GM23338 (cell line): ENCODE measurements around the gene INPP4A. TPM values are rescaled to one million over a fixed set of nuclear protein-coding genes. Genes with fewer than 3 reads are reported as not detected.

Source experiments
- ATAC-seq: fragments of 200-7000 bp; cut with Tn5 transposase; 3 replicates; pipeline ENCODE4 v1.9.1; 2020
- DNase-seq: peaks from one replicate; pipeline ENCODE4 v3.0.0-alpha.2; 2015; ENCODE audit warnings: low spot score
- H2AFZ ChIP-seq: fragments of 200-600 bp; sonication (generic); 2 replicates; pipeline ENCODE4 v1.8.0; 2016; ENCODE audit warnings: antibody characterized with exemption, mild to moderate bottlenecking, moderate library complexity
- H3F3A ChIP-seq: fragments of 200-600 bp; sonication (generic); replicated peaks from 2 replicates; pipeline ENCODE4 v1.8.0; 2017; ENCODE audit warnings: antibody characterized with exemption, mixed run types, low read depth
- H3K27ac ChIP-seq: fragments of 200-600 bp; sonication (generic); 2 replicates; pipeline ENCODE4 v1.6.1; 2016; ENCODE audit warnings: low read depth
- H3K27me3 ChIP-seq: fragments of 200-600 bp; sonication (generic); 2 replicates; pipeline ENCODE4 v1.8.0; 2016; ENCODE audit warnings: mild to moderate bottlenecking, mixed run types, moderate library complexity; ENCODE audit not compliant: insufficient read depth
- H3K36me3 ChIP-seq: fragments of 200-600 bp; sonication (generic); 2 replicates; pipeline ENCODE4 v1.8.0; 2016; ENCODE audit warnings: mild to moderate bottlenecking; ENCODE audit not compliant: insufficient read depth
- H3K4me1 ChIP-seq: fragments of 200-600 bp; sonication (generic); 2 replicates; pipeline ENCODE4 v1.8.0; 2016; ENCODE audit warnings: mild to moderate bottlenecking, moderate library complexity; ENCODE audit not compliant: insufficient read depth
- H3K4me2 ChIP-seq: fragments of 200-600 bp; sonication (generic); 2 replicates; pipeline ENCODE4 v1.7.1; 2017; ENCODE audit warnings: mixed run types
- H3K4me3 ChIP-seq: fragments of 200-600 bp; sonication (generic); 2 replicates; pipeline ENCODE4 v1.6.1; 2016; ENCODE audit warnings: mixed run types
- H3K79me2 ChIP-seq: fragments of 200-600 bp; sonication (generic); replicated peaks from 2 replicates; pipeline ENCODE4 v1.8.0; 2017; ENCODE audit warnings: mild to moderate bottlenecking; ENCODE audit not compliant: insufficient read depth
- H3K9me2 ChIP-seq: fragments of 200-600 bp; sonication (generic); 2 replicates; pipeline ENCODE4 v1.8.0; 2017; ENCODE audit not compliant: insufficient read depth
- H4K20me1 ChIP-seq: fragments of 200-600 bp; sonication (generic); replicated peaks from 2 replicates; pipeline ENCODE4 v1.8.0; 2017; ENCODE audit warnings: mild to moderate bottlenecking; ENCODE audit not compliant: insufficient read depth
- H3K27ac Mint-ChIP-seq: 2 replicates; pipeline ENCODE4 v1.8.0; 2020; ENCODE audit warnings: inconsistent platforms, mild to moderate bottlenecking, moderate library complexity, mixed read lengths
- H3K27me3 Mint-ChIP-seq: 3 replicates; pipeline ENCODE4 v1.8.0; 2022; ENCODE audit warnings: low read depth, mild to moderate bottlenecking, moderate library complexity, mixed read lengths, inconsistent platforms; ENCODE audit not compliant: insufficient read depth, poor library complexity
- H3K36me3 Mint-ChIP-seq: 3 replicates; pipeline ENCODE4 v1.8.0; 2021; ENCODE audit warnings: low read depth, mild to moderate bottlenecking, inconsistent platforms, moderate library complexity, mixed read lengths
- H3K4me1 Mint-ChIP-seq: 3 replicates; pipeline ENCODE4 v1.8.0; 2020; ENCODE audit warnings: mild to moderate bottlenecking, inconsistent platforms, mixed read lengths
- H3K4me3 Mint-ChIP-seq: 3 replicates; pipeline ENCODE4 v1.8.0; 2021; ENCODE audit warnings: moderate library complexity, mild to moderate bottlenecking, inconsistent platforms, mixed read lengths
- H3K9me3 Mint-ChIP-seq: 3 replicates; pipeline ENCODE4 v1.8.0; 2020; ENCODE audit warnings: moderate library complexity, mild to moderate bottlenecking, inconsistent platforms, mixed read lengths
- CREB1 ChIP-seq: fragments of 250-450 bp; sonication (Bioruptor Pico); IDR thresholded peaks from 2 replicates; pipeline ENCODE4 v1.5.0; 2020; ENCODE audit warnings: low read depth, mild to moderate bottlenecking, moderate library complexity
- EZH2phosphoT487 ChIP-seq: fragments of 200-600 bp; sonication (generic); IDR thresholded peaks from one replicate; pipeline ENCODE4 v1.8.1; 2018; ENCODE audit warnings: antibody characterized with exemption; ENCODE audit not compliant: unreplicated experiment
- JUNB ChIP-seq: IDR thresholded peaks from one replicate; pipeline ENCODE4 v1.6.1; 2016; ENCODE audit warnings: antibody characterized with exemption; ENCODE audit not compliant: unreplicated experiment
- polyA plus RNA-seq: library from polyadenylated mRNA; unstranded; fragments of >200 nt; fragmentation: Nextera tagmentation; extraction: Ambion mirVana; gene quantifications from 2 replicates; pipeline ENCODE4 v1.2.1, GENCODE V29; 2016
- total RNA-seq: library from RNA; depleted of rRNA; stranded (reverse); fragments of >200 nt; shearing (Covaris generic); gene quantifications from 2 replicates; pipeline ENCODE4 v1.2.3, GENCODE V29; 2014
- TF ChIP-seq, protein P1 (sequence below): IDR thresholded peaks from 2 replicates; pipeline ENCODE4 v1.6.1; 2016; ENCODE audit warnings: antibody characterized with exemption
- TF ChIP-seq, protein P2 (sequence below), 2 experiments: fragments of 200-600 bp in 1 of 2; sonication (generic) in 1 of 2; conservative IDR thresholded peaks; 2 replicates each; pipeline versions ENCODE4 v1.5.1 to v1.6.1; 2016 to 2017; ENCODE audit warnings: antibody characterized with exemption in 2 of 2, low read depth in 2 of 2, mild to moderate bottlenecking in 2 of 2, moderate library complexity in 1 of 2
- TF ChIP-seq, protein P3 (sequence below): IDR thresholded peaks from one replicate; pipeline ENCODE4 v1.6.1; 2018; ENCODE audit warnings: antibody characterized with exemption; ENCODE audit not compliant: unreplicated experiment

Gene INPP4A
- total and polyA plus RNA-seq, 2 experiments from 2014 or later, result 8.5 to 36.9 TPM

DNA sequence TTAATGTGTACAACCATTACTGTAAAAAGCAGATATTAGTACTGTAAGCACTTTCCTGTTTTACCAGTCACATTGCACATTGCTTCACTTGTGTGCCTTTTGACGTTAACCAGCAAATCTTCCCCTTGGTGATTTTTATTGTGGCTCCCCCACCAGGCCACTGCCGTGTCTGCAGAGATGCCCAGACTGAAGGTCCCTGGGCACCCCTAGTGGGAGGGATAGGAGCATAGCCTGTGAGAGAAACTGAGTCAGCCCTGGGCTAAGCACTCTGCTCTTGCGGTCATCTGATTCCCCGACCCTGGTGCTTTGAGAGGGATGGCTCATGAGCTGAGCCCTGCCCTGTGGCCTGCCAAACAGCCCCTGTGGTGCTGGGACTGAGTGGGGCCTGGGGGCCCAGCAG, 73.4 kb downstream of the INPP4A start:
- no peaks in the 10 kb centered on the region for H3K27me3 ChIP-seq
- no peak overlapping the region for H3K27ac ChIP-seq
- H3F3A ChIP-seq, result no peaks in the 10 kb centered on the region
- Mint-ChIP-seq H3K9me3 (no peaks in the 10 kb centered on the region), H3K4me3 (no peak overlapping the region), H3K4me1 (peaks cover 30% of the 10 kb centered on the region), H3K36me3 (peaks cover 16% of the 10 kb centered on the region), H3K27me3 (peaks cover 2% of the 10 kb centered on the region), H3K27ac (no peak overlapping the region)
- H3K4me3 ChIP-seq, result no peak overlapping the region
- TF ChIP-seq, protein P1, sequence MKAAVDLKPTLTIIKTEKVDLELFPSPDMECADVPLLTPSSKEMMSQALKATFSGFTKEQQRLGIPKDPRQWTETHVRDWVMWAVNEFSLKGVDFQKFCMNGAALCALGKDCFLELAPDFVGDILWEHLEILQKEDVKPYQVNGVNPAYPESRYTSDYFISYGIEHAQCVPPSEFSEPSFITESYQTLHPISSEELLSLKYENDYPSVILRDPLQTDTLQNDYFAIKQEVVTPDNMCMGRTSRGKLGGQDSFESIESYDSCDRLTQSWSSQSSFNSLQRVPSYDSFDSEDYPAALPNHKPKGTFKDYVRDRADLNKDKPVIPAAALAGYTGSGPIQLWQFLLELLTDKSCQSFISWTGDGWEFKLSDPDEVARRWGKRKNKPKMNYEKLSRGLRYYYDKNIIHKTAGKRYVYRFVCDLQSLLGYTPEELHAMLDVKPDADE, result no peak
- no peak for TF ChIP-seq CREB1 (CRISPR knock-in tag)
- TF ChIP-seq, protein P2, sequence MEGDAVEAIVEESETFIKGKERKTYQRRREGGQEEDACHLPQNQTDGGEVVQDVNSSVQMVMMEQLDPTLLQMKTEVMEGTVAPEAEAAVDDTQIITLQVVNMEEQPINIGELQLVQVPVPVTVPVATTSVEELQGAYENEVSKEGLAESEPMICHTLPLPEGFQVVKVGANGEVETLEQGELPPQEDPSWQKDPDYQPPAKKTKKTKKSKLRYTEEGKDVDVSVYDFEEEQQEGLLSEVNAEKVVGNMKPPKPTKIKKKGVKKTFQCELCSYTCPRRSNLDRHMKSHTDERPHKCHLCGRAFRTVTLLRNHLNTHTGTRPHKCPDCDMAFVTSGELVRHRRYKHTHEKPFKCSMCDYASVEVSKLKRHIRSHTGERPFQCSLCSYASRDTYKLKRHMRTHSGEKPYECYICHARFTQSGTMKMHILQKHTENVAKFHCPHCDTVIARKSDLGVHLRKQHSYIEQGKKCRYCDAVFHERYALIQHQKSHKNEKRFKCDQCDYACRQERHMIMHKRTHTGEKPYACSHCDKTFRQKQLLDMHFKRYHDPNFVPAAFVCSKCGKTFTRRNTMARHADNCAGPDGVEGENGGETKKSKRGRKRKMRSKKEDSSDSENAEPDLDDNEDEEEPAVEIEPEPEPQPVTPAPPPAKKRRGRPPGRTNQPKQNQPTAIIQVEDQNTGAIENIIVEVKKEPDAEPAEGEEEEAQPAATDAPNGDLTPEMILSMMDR (conservative IDR thresholded peaks at IDR 0.05; ENCODE audit: low read depth in 2 of 2), result peak; percentile 64 to 71
- no peak for TF ChIP-seq JUNB
- H3K4me1 ChIP-seq, result no peaks in the 10 kb centered on the region
- peaks cover 14% of the 10 kb centered on the region; the same call in 1 of the 2 replicates for H4K20me1 ChIP-seq
- H3K79me2 ChIP-seq, result peaks cover 18% of the 10 kb centered on the region
- ATAC-seq, result peak; percentile 71
- H2AFZ ChIP-seq, result no peak overlapping the region
- H3K9me2 ChIP-seq, result no peaks in the 10 kb centered on the region; the same call in 1 of the 2 replicates
- no peaks in the 10 kb centered on the region for H3K36me3 ChIP-seq
- peak; percentile 37 for DNase-seq
- H3K4me2 ChIP-seq, result no peak overlapping the region

GRCh38 chr2:98519156-98519555, 74.5 kb downstream of the INPP4A start:
- H3K4me3 Mint-ChIP-seq, result no peak overlapping the region
- H3K27ac Mint-ChIP-seq, result no peak overlapping the region; the same call in 1 of the 2 replicates
- H3K4me3 ChIP-seq, result no peak overlapping the region
- DNase-seq, result no peak
- no peak for ATAC-seq
- H3K9me3 Mint-ChIP-seq, result no peaks in the 10 kb centered on the region
- no peaks in the 10 kb centered on the region; the same call in 1 of the 2 replicates for H3K9me2 ChIP-seq
- H3K36me3 Mint-ChIP-seq, result peaks cover 20% of the 10 kb centered on the region
- peaks cover 11% of the 10 kb centered on the region for H3K79me2 ChIP-seq
- H3K27ac ChIP-seq, result no peak overlapping the region
- no peaks in the 10 kb centered on the region for H3K27me3 ChIP-seq
- H3K4me1 Mint-ChIP-seq, result peaks cover 27% of the 10 kb centered on the region
- peaks cover 2% of the 10 kb centered on the region for H3K27me3 Mint-ChIP-seq
- no peak overlapping the region for H3K4me2 ChIP-seq
- H3K36me3 ChIP-seq, result no peaks in the 10 kb centered on the region
- no peaks in the 10 kb centered on the region for H3K4me1 ChIP-seq
- no peaks in the 10 kb centered on the region for H3F3A ChIP-seq
- H2AFZ ChIP-seq, result no peak overlapping the region
- peaks cover 10% of the 10 kb centered on the region; the same call in 1 of the 2 replicates for H4K20me1 ChIP-seq
- TF ChIP-seq, protein P3, sequence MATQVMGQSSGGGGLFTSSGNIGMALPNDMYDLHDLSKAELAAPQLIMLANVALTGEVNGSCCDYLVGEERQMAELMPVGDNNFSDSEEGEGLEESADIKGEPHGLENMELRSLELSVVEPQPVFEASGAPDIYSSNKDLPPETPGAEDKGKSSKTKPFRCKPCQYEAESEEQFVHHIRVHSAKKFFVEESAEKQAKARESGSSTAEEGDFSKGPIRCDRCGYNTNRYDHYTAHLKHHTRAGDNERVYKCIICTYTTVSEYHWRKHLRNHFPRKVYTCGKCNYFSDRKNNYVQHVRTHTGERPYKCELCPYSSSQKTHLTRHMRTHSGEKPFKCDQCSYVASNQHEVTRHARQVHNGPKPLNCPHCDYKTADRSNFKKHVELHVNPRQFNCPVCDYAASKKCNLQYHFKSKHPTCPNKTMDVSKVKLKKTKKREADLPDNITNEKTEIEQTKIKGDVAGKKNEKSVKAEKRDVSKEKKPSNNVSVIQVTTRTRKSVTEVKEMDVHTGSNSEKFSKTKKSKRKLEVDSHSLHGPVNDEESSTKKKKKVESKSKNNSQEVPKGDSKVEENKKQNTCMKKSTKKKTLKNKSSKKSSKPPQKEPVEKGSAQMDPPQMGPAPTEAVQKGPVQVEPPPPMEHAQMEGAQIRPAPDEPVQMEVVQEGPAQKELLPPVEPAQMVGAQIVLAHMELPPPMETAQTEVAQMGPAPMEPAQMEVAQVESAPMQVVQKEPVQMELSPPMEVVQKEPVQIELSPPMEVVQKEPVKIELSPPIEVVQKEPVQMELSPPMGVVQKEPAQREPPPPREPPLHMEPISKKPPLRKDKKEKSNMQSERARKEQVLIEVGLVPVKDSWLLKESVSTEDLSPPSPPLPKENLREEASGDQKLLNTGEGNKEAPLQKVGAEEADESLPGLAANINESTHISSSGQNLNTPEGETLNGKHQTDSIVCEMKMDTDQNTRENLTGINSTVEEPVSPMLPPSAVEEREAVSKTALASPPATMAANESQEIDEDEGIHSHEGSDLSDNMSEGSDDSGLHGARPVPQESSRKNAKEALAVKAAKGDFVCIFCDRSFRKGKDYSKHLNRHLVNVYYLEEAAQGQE, result no peak
- TF ChIP-seq EZH2phosphoT487, result no peak
- TF ChIP-seq, protein P2 (conservative IDR thresholded peaks at IDR 0.05; ENCODE audit: low read depth in 2 of 2), result no peak
